Measurements from ENCODE around the gene PCDH15. TPM values are rescaled to one million over a fixed set of nuclear protein-coding genes. Genes with fewer than 3 reads are reported as not detected.

The PCDH15 gene
- total RNA-seq: not detected in 2 replicates

DNA sequence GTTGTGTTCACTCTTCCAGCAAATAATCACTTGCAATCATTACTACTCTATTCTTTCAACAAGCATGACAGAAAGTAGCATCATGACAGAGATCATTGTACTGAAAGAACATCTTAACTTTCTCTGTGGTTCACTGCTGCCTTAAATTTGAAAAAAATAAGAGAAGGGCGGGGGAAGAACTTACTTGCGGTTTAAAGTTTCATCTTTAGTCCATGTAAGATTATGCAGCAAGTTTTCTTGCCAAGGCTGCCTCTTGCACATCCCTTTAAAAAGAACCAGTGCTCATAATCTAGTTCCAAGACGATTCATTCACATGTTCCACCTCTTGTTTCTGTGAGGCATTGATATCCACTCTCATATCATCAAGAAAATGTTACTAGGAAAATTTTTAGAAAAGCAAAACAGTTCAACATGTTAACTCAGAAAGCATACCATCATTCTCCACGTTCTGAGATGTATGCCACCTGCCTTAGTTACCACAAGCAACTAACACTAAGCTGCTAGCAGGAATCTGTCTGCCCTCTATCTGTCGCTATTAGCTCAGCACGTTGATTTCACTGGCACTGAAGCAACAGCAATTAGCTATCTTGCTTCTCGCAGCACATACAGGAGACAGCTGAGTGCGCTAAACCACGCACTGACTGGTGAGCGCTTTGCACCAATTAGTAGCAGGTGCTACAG lies at the start of gene PCDH15:
PCDH15 (minus strand) TSS at position 491 of the 681 bp plus-strand sequence. CDS start 136,969 bp downstream, outside the sequence.

Measured in hair follicular keratinocyte (primary cell).